ENCODE measurements around the gene CDK5R2. TPM values are rescaled to one million over a fixed set of nuclear protein-coding genes. Genes with fewer than 3 reads are reported as not detected.

Gene CDK5R2
- total RNA-seq, 1 donor, result not detected

GRCh38 chr2:218944759-218945404 is 14.6 kb upstream of the CDK5R2 start:
- no peak for DNase-seq (ENCODE audit: insufficient read length, low spot score, missing footprints)
- no peaks in the 10 kb centered on the region for H3K4me1 ChIP-seq (ENCODE audit: insufficient read depth, low read length)
- no peaks in the 10 kb centered on the region for H4K20me1 ChIP-seq (ENCODE audit: insufficient read depth, low read length)
- H3K36me3 ChIP-seq (ENCODE audit: insufficient read depth, low read length), result no peaks in the 10 kb centered on the region
- no peaks in the 10 kb centered on the region for H3K79me2 ChIP-seq (ENCODE audit: insufficient read depth, low read length)
- H3K27ac ChIP-seq (ENCODE audit: low read depth, low read length), result no peak overlapping the region
- no peak overlapping the region for H3K4me3 ChIP-seq (ENCODE audit: insufficient read depth, low read length)
- TF ChIP-seq, protein P1, sequence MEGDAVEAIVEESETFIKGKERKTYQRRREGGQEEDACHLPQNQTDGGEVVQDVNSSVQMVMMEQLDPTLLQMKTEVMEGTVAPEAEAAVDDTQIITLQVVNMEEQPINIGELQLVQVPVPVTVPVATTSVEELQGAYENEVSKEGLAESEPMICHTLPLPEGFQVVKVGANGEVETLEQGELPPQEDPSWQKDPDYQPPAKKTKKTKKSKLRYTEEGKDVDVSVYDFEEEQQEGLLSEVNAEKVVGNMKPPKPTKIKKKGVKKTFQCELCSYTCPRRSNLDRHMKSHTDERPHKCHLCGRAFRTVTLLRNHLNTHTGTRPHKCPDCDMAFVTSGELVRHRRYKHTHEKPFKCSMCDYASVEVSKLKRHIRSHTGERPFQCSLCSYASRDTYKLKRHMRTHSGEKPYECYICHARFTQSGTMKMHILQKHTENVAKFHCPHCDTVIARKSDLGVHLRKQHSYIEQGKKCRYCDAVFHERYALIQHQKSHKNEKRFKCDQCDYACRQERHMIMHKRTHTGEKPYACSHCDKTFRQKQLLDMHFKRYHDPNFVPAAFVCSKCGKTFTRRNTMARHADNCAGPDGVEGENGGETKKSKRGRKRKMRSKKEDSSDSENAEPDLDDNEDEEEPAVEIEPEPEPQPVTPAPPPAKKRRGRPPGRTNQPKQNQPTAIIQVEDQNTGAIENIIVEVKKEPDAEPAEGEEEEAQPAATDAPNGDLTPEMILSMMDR (IDR thresholded peaks at IDR 0.05; ENCODE audit: extremely low read depth, low read depth, low read length), result no peak
- H3K4me2 ChIP-seq (ENCODE audit: insufficient read depth, low read length), result no peak overlapping the region
- H3K9me3 ChIP-seq (ENCODE audit: low read depth, low read length), result no peaks in the 10 kb centered on the region
- no peak overlapping the region for H2AFZ ChIP-seq (ENCODE audit: low read length)
- H3K27me3 ChIP-seq (ENCODE audit: insufficient read depth, low read length), result peaks cover 16% of the 10 kb centered on the region

DNA sequence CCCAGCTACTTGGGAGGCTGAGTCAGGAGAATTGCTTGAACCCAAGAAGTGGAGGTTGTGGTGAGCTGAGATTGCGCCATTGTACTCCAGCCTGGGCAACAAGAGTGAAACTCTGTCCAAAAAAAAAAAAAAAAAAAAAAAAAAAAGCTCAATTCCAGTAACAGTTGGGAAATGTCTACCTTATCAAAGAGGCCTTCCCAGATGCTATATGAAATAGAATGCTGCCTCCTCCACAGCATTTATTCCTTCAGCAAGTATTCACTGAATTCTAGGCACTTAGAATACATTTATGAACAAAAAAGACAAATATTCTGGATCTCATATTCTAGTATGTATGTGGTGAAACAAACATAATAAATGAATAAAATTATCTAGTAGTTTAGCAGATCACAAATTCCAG is 12.8 kb upstream of the CDK5R2 start:
- Histone ChIP-seq H3K4me1 (ENCODE audit: insufficient read depth, low read length) (no peaks in the 10 kb centered on the region), H3K4me2 (ENCODE audit: insufficient read depth, low read length) (no peak overlapping the region), H3K27me3 (ENCODE audit: insufficient read depth, low read length) (peaks cover 17% of the 10 kb centered on the region), H3K36me3 (ENCODE audit: insufficient read depth, low read length) (no peaks in the 10 kb centered on the region), H3K9me3 (ENCODE audit: low read depth, low read length) (no peaks in the 10 kb centered on the region), H3K27ac (ENCODE audit: low read depth, low read length) (no peak overlapping the region), H4K20me1 (ENCODE audit: insufficient read depth, low read length) (no peaks in the 10 kb centered on the region), H3K79me2 (ENCODE audit: insufficient read depth, low read length) (no peaks in the 10 kb centered on the region), H2AFZ (ENCODE audit: low read length) (no peak overlapping the region), H3K4me3 (ENCODE audit: insufficient read depth, low read length) (no peak overlapping the region)
- TF ChIP-seq, protein P1 (IDR thresholded peaks at IDR 0.05; ENCODE audit: extremely low read depth, low read depth, low read length), result no peak
- no peak for DNase-seq (ENCODE audit: insufficient read length, low spot score, missing footprints)

- Histone ChIP-seq H3K79me2 (ENCODE audit: insufficient read depth, low read length) (no peaks in the 10 kb centered on the region), H3K36me3 (ENCODE audit: insufficient read depth, low read length) (no peaks in the 10 kb centered on the region), H3K27ac (ENCODE audit: low read depth, low read length) (no peak overlapping the region), H3K4me2 (ENCODE audit: insufficient read depth, low read length) (no peak overlapping the region), H3K27me3 (ENCODE audit: insufficient read depth, low read length) (peaks cover 29% of the 10 kb centered on the region), H3K4me1 (ENCODE audit: insufficient read depth, low read length) (no peaks in the 10 kb centered on the region), H3K9me3 (ENCODE audit: low read depth, low read length) (no peaks in the 10 kb centered on the region), H3K4me3 (ENCODE audit: insufficient read depth, low read length) (no peak overlapping the region), H2AFZ (ENCODE audit: low read length) (no peak overlapping the region), H4K20me1 (ENCODE audit: insufficient read depth, low read length) (no peaks in the 10 kb centered on the region)
- TF ChIP-seq, protein P1 (IDR thresholded peaks at IDR 0.05; ENCODE audit: extremely low read depth, low read depth, low read length), result no peak
- no peak for DNase-seq (ENCODE audit: insufficient read length, low spot score, missing footprints)
Measured at GRCh38 chr2:218952160-218952559, 7.3 kb upstream of the CDK5R2 start.

GRCh38 chr2:218953366-218953954 is 6.0 kb upstream of the CDK5R2 start:
- Histone ChIP-seq H3K4me1 (ENCODE audit: insufficient read depth, low read length) (no peaks in the 10 kb centered on the region), H3K27ac (ENCODE audit: low read depth, low read length) (no peak overlapping the region), H3K27me3 (ENCODE audit: insufficient read depth, low read length) (peaks cover 39% of the 10 kb centered on the region), H2AFZ (ENCODE audit: low read length) (no peak overlapping the region), H3K79me2 (ENCODE audit: insufficient read depth, low read length) (no peaks in the 10 kb centered on the region), H3K4me2 (ENCODE audit: insufficient read depth, low read length) (no peak overlapping the region), H3K4me3 (ENCODE audit: insufficient read depth, low read length) (no peak overlapping the region), H3K36me3 (ENCODE audit: insufficient read depth, low read length) (no peaks in the 10 kb centered on the region), H4K20me1 (ENCODE audit: insufficient read depth, low read length) (no peaks in the 10 kb centered on the region), H3K9me3 (ENCODE audit: low read depth, low read length) (no peaks in the 10 kb centered on the region)
- DNase-seq (ENCODE audit: insufficient read length, low spot score, missing footprints), result no peak
- TF ChIP-seq, protein P1 (IDR thresholded peaks at IDR 0.05; ENCODE audit: extremely low read depth, low read depth, low read length), result no peak

Measured in osteoblast (primary cell).